Kasumi-1 (cell line): ENCODE measurements around the gene LRRC74A.

Source experiments
- DNase-seq, 2 experiments: peaks; one replicate each; lab custom pipeline; 2025; lab: John Stamatoyannopoulos, UW

Gene LRRC74A

DNA sequence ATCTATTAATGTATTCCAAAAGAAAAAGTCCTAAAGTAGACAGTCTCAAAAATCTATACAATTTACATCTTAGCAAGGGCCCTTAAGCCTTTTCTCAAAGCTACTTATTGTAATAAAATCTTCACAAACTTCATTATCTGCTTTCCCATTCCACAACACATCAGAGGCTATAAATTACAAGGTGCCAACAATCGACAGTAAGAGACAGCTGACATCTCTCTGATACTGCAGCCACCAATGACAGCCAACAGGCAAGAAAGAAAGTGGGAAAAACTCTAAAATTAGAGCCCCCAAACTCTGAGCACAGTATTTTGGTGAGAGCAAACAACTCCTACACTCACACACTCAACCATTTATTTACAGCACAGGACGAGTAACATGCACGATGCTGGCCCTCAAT, 15.7 kb upstream of the LRRC74A start:
- DNase-seq, result no peak

DNA sequence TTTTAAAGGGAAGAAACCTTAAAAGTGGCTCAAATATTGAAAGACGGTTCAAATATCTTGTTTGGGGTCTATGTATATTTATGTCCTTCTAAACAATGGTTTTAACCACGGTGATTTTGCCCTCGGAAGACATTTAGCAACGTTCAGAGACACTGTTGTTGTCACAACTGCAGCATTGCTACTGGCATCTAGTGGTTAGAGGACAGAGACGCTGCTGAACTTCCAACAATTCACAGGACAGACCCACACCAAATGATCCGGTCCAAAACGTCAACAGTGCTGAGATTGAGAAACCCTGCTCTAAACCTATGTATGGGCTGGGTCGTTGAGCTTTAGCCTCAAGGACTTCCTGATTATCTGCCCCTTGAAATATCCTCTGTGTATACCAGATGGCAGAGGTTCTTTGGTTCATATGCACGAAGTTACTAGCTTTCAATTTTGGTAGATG, 15.2 kb upstream of the LRRC74A start:
- DNase-seq, result peak; percentile 51 to 68

DNA sequence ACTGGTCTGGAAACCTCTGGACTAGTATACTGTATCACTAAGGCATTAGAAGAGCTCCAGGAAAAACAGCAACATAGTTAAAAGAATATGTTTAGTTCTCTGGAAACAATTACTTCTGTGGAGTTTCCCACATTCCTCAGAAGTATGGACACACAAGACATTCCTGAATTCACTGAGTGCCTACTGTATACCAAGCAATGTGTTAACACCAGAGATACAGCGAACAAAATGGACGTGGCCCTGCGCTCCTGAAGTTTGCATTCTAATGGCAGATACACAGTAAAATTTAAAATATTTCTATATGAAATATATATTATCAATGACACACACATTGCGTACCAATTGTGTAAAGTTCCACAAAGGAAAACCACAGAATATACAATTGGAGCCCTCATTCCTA, 14.6 kb upstream of the LRRC74A start:
- DNase-seq, result peak in 1 of 2 experiments; percentile 41

DNA sequence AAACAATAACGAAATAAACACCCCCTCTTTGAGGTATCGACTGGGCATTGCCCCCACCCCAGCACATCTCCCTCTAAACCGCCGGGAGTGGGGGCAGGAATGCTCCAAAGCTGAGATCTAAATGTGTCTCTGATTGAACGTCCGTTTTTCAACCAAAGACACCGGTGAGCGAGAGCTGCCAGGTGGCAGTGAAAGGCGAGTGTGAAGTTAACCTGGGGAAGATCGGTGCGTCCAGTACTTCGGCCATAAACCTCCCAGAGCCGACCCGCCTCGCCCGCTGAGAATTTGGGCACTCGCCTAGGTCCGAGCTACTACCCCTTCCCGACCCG, 14.2 kb upstream of the LRRC74A start:
- DNase-seq, result no peak

DNA sequence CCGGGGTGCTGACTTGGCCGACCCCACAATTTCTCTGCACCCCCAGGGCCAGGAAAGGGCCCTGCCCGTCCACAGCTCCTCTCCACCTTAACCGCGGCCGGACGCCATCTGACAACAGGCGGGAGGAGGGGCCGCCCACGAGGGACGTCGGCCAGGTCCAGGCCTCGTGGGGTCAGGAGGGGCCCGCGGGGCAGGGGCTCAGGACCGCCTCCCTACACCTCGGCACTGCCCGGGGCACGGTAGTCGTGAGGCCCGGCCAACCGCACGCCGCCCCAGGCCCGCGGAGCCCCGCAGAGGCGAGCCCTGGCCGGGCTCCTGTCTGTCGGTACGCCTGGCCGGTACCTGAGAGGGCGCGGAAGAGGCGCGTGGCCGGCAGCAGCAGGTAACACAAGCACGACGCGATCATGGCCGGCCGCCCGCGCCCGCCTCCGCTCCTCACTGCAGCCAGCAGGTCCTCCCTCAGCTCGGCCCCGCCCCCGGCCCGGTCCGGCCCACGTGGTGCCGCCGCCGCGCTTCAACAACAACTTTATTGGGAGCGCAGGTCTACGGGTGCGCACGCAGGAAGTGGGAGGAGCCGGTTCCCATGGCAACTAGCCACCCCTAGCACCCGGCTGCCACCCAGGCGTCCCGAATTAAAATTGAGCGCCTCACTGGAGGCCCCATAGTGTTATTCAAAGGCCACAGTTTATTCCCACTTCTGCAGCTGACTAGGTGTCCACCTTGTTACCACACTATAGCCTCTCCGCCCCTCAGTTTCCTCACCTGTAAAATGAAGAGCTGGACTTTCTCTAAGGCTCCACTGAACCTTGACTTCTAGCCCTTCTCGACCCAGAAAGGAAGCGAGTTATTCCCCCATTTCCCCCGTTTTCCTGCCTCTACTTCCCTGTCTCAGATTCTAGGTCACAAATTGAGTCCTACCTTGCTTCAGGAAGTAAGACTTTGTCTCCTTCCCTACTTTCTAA, 13.5 kb upstream of the LRRC74A start, which contains the start of gene ANGEL1:
Gene ANGEL1, minus strand, starts transcription at position 461 of the 962 bp plus-strand sequence. Its CDS starts 55 bp downstream, at position 406.
- peak; percentile 86 for DNase-seq

DNA sequence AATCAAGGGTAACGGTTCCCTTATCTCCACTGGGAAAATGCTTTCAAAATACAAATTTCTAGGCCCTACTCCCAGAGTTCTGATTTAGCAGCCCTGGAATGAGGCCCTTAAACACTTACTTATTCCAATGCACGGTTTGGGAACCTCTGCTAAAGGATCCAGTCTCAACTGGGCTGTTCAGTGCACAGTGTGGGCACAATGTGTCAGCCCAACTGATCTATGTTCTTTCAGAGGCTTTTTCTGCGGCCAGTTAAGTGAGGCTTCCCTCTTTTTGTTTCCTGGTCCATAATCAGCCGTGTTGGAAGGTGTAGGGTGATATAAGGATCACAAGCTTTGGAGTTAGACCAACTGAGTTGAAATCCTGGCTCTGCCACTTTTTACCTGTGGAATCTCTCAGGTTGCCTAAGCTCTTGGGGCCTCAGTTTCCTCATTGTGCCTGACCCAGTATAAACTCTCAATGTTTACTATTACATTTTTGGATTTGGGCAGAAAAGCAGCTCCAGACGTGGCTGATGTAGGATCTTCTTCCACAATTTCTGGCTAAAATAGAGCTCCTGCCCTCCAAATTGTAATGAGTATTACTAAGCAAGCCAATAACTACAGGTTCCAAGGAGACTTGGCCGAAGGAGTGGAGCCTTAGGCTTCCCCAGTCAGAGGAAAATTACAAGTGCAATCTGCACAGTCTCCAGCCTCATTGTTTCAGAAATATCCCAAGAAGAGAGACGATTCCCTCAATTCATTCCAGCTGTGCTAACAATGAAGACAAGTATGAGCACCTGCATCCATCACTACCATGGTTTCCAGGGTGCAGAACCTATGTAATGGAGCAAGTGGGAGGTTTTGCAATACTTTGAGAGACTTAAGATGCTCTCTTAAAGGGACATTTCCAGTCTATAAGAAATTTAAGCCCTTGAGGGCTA, 11.2 kb upstream of the LRRC74A start:
- DNase-seq, result no peak

DNA sequence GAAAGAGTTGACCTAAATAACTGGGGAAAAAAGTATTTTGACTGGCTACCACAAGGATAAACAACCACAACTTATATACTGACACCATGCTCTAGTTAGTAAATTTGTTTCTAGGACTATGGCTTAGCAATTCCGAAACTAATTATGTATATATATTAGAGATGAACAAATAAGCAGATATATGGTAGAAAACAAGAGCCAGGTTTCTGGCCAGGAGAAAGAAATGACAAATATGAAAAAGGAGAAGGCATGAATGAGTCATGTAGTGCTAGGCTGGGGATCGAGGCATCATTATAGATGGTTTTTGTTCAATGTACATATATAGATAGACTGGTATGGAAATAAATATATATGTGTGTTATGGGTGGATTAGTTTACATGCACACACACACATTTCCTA, 5.5 kb upstream of the LRRC74A start:
- DNase-seq, result no peak

DNA sequence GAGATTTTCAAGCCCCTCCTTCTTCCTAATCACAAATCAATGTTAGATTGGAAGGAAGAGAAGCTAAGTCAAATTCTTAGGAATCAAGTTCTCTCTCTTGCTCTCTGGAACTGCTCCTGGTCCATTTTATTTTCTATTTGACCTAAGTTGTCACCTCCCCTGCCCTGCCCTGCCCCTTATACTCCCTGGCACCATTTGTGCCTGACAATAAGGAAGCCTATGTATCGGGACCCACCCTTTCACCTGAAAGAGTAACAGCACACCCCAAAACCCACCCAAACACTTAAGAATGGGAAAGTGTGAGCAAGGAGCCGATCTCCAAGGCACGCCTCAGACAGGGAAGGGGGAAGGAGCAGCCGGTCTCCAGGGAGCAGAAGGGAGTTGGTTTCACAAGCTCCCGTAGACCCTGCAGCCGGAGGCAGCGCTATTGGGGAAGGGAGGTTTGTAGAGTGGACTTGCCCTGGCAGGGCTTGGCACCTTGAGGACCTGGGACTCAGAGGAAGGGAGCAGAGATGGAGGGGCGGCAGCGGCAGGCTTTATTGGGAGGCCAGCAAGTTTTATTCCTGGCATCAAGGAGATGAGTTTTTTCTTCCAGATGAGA, 1.6 kb downstream of the LRRC74A start:
- no peak for DNase-seq

DNA sequence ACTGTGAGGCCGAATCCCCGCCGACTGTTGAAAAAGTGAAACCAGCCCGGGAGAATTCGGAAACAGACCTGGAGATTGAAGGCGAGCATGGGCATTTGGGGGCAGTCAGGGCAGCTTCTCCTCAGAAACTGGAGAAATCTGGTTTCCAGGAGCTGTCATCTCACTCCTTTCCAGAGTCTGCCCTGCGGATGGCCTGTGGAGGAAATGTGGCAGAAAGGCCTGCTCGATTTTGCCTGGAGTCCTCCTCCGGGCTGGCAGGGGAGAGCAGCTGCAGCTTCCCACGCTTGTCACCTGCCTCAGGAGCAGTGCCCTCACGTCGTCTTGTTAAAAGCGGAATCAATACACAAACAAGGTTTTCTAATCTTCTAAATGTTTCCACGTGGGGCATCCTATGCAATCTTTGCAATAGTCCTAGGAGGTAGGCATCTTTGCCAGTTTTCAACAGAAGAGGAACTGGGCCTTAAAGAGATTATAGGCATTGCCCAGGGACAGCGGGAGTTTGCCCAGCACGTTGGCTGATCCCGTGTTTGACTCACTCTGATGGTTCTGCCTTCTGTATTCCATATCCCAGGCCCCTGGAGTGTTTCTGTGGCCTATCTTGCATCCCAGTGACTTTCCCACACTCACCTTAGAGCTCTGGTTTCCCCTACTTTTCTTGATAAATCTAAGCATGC, 2.3 kb downstream of the LRRC74A start:
- no peak for DNase-seq

DNA sequence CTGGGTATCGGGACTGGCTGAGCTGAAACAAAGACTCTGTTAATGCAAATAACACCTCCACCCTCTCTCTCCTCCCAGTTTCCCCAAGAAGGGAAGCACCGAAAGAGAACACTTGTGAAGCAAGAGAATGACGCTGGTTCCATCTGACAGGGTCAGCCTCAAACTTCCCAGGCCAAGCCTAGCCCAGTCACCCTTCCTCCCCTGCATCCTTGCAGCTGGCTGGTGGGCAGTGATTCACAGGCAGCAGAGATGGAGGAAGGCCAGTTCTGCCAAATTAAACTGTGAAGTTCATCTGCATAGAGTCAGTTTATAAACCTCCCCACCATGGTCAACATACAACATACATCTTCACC, 2.8 kb downstream of the LRRC74A start:
- no peak for DNase-seq

DNA sequence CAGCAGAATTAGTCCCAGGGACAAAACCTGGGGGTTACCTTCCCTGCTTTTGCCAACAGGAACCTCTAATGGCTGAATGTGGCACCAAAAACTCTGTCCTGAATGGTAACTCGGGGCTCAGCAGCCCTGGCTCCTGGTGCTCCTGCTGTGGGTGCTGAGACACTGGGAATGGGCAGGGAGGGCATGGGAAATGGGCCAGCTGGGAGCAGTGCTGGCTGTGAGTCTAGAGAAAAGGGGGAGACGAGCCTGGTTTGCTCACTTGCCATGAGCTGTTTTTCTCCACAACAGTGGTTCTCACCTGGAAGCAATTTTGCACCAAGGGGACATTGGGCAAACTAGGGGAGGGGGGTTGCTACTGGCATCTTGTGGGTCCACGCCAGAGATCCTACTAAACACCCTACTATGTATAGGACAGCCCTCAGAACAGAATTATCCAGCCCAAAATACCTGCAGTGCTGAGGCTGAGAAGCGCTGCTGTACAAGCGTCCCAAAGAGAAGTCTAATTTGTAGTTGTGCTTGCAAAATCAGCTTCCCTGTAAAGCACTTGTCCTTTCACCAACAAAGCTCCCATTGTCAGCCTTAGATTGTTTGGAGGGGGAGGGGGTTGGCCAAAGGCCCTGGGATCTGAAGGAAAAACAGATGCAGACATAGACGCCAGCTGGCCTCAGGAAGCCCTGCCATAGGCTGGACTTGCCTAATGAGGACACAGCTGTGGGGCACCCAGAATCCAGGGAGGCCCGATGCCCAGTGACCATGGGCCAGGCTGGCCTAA, 3.6 kb downstream of the LRRC74A start:
- DNase-seq, result no peak

DNA sequence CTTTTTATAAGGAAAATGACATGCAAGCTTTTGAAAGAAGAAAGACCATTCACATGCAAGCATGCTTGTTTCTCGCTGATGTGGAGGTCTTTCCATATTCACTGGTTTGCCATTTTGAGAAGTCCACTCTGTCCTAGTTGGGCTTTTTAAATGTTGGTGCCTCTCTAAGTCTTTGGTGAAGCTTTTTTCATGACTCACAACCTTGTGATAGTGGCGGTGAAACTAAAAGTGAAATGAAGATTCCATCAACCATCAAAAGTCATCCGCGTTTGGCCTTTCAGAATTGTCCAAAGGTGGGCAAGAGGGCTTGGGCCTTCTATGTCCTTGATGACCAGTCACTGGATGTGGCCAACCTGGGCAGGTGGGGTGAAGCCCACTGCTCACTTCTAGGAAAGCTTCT, 4.3 kb downstream of the LRRC74A start:
- DNase-seq, result no peak

DNA sequence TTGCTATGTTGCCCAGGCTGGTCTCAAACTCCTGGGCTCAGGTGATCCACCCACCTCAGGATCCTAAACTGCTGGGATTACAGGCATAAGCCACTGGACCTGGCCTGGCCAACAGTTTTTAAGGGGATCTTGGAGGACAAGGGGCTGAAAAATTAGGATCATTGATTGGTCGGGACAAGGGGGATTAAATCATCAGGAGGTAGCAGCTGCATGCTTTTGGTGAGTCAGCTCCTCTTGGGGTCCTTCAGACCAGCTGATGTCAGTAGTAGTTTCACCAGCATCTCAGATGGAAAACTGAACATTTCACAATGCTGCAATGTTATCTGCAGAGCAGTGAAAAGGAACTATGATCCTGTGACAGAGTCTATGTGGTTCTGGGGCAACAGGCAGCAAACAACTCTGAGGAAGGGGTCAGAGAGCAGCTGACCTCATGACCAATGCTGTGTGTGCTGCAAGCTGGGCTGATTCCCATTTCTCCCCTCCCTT, 6.3 kb downstream of the LRRC74A start:
- peak in 1 of 2 experiments; percentile 8 for DNase-seq

DNA sequence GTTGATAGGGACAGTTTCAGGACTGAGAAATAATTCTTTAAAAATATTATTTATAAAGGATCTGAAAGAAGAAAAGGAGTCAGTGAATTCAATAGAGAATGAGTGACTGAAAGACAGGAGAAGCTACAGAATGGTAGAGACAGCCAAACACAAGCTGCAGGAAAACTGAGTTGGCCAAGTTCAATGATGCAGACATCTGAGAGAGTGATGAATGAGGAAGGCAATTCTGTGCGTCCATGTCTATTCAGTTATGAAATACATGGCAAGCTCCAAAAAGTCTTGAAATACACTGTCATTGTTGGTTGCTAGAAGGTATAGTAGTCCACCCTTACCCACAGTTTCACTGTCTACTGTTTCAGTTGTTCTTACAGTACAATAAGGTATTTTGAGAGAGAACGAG, 6.8 kb downstream of the LRRC74A start:
- no peak for DNase-seq

DNA sequence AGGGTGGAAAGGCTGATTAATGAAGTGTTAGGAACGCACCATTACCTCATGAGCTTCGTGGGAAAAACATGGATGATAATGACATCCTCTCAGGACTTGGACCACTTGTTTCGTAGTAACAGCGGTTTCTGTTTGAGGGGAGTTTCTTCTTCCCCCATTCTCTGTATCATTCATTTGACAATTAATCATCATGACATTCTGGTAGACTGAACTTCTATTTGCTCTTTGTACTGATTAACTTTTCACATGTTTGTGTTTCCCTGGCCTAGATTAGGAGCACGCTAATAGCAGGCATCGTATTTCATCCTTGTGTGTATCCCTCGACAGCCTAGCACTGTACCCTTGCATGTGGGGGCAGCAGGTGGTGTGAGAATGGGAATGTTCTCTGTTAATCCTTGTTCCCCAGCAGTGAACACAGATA, 8.0 kb downstream of the LRRC74A start:
- no peak for DNase-seq

DNA sequence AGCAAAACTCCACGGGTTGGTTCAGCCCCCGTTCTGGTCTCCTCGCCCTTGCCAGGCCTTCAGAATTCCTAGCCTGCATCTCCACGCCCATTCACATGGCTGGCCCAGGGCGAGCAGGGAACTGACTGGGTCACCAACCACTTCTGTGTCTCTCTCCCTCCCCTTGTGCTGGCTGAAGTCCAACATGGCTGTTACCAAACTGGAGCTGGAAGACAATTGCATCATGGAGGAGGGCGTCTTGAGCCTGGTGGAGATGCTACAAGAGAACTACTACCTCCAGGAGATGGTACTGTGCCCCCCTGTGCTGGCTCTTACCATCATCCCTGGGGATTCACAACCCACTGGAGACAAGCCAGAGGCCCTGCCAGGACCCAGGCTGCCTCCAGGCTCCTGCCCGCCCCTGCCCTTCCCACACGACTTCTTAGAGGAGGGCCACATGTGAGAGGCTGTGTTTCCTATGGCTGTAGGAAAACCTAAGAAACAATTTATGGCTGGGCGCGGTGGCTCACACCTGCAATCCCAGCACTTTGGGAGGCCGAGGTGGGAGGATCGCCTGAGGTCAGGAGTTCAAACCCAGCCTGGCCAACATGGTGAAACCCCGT, 9.9 kb downstream of the LRRC74A start:
- no peak for DNase-seq

DNA sequence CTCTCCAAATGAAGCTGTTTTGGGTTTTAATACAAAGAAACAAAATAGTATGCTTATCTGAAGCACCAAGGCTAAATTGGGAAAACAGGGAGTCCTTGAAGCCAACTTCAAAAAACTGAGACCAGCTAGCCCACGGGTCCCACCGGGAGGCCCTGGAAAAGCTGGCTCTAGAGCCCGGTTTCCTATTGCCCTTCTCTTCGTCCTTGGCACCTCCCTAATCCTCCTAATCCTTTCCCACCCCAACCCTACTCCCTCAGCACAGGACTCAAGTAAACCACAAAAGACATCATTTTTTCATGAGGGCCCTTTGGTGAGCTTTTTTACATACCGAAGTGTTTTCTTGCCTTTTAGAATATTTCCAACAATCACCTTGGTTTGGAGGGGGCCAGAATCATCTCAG, 11.3 kb downstream of the LRRC74A start:
- no peak for DNase-seq

DNA sequence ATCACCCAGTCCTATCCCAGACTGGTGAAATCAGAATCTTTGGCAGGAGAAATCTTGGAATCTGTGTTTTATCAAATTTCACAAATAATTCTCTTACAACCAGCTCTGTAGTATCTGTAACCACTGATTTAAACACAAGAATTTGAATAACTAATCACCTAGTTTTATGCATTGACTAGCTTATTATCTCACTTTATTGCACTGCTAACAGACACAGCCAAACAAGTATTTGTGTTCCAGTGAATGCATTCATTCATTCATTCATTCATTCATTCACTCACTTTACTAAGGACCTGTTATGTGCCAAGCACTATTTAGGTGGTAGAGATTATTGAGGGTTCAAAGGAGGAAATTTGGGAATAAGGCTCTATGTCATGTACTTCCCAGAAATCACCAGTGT, 16.2 kb downstream of the LRRC74A start:
- no peak for DNase-seq

DNA sequence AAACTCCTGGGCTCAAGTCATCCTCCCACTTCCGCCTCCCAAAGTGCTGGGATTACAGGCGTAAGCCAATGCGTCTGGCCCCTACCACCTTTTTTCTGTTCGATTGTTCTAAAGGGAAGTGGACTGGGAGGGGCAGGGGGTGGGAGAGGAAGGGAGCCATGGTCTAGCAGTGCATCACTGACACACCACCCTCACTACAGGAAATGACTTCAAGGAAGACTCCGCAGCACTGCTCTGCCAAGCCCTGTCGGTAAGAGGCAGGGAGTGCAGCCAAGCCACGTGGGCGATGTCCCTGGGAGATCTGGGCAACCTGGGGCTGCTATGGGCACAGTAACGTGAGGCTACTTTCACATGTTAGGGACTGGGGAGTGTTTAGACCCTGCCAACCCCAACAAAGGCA, 18.0 kb downstream of the LRRC74A start:
- DNase-seq, result peak; percentile 93 to 95

DNA sequence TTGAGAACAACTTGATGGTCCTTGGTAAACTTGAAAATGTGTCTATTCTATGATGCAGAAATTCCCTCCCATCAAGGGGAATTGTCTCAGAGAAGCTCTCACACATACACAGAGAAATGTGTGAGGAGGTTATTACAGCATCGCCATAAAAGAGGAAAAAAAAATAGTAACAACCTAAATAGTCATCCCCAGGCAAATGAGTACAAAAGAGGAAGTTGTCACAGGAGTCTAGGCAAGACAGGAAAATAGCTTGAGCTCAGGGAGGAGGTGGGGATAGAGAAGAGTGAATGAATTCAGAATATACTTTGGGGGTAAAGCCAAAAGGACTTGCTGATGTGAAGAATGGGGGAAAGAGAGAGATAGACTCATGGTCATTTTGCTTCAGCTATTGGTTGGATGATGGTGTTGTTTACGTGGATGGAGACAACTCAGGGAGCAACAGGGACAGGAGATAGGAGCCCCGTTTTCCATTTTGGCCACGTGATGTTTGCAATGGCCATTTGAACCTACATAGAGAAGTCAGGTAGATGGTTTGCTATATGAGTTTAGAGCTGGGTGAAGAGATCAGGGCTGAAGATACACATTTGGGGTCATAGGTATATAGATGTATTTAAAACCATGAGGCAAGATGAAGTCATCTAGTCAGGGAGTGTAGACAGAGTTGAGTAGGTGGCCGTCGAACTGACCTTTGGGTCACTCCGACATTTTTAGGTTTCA, 20.3 kb downstream of the LRRC74A start:
- peak; percentile 90 to 93 for DNase-seq
